ENCODE data around the gene RBMY1A1.
"Not testable (repeated sequence)": the region's sequence is repeated elsewhere in the genome, so short reads cannot be mapped to it uniquely, and the experiment has no call there.

The RBMY1A1 gene

DNA sequence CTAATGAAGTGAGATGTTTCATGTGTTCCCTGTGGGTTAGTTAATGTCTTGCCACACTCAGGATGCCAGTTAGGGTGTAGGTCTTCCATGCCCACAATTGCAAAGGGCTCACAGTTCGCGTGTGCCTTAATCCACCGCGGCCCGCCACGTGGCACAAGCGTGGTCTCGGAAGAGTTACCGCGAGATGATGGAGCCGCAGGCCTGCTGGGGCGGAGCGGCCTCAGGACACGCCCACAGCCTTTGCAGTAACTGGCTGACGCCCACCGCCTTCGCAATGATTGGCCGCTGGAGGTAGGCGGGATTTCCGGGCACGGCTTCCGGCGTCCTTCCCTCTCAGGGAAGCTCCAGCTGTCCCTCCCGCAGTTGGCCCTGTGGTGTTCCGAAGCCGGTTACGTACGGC is at the start of gene RBMY1A1:
RBMY1A1 (plus strand) TSS at position 301 of the 400 bp plus-strand sequence. CDS start 2,013 bp downstream, outside the sequence.
- DNase-seq (ENCODE audit: low spot score), result not testable (repeated sequence)

DNA sequence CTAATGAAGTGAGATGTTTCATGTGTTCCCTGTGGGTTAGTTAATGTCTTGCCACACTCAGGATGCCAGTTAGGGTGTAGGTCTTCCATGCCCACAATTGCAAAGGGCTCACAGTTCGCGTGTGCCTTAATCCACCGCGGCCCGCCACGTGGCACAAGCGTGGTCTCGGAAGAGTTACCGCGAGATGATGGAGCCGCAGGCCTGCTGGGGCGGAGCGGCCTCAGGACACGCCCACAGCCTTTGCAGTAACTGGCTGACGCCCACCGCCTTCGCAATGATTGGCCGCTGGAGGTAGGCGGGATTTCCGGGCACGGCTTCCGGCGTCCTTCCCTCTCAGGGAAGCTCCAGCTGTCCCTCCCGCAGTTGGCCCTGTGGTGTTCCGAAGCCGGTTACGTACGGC is 23.6 kb upstream of the RBMY1A1 start, which contains the start of gene RBMY1B:
RBMY1B (plus strand) TSS at position 301 of the 400 bp plus-strand sequence. CDS start 2,013 bp downstream, outside the sequence.
- DNase-seq (ENCODE audit: low spot score), result not testable (repeated sequence)

DNA sequence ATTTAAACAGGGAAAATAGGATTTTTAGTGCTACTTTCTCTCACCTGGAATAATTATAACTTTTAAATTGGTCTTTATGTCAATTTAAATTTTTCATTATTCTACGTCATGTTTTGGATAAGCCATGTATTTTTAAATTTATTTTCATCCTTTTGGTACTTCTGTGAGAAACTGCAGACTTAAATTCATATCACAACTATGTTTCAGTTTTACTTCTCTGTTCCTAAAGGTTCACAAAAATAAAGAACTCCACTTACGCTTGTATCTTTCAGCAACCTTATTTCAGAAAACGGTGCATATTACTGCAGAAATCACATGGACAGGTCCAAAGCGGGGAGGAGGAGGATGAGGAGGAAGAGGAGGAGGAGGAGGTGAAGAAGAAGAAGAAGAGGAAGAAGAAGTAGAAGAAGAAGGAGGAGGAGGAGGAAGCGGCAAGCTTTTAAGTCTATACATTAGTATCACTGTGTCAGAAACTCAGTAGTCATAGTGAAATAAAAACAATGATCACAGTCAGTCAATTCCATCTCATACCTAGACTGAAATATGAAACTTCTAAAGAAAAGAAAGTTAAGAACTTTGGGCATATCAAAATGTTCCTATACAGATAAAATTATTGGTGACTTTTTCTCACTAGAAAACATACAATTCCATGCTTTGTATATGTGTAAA is 24.8 kb downstream of the RBMY1A1 start:
- DNase-seq (ENCODE audit: low spot score), result not testable (repeated sequence)

DNA sequence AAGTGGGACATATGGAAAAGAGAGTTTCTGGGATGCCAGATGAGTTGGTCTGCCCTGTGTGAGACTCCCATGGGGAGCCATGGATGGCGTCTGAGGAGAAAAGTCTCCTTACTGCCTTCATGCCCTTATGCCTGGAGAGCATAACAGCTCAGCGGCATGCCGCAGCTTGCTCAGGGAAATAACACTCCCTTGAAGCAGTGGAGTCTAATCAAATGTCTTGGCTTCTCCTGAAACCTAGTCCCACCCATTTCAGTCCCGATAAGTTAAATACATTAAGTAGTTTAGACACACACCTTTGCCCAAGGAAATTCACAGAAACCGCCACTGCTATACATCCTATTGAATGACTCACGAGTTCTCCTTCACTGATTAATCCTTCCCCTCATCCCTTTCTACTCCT is 50.8 kb downstream of the RBMY1A1 start:
- no peak for DNase-seq (ENCODE audit: low spot score)

DNA sequence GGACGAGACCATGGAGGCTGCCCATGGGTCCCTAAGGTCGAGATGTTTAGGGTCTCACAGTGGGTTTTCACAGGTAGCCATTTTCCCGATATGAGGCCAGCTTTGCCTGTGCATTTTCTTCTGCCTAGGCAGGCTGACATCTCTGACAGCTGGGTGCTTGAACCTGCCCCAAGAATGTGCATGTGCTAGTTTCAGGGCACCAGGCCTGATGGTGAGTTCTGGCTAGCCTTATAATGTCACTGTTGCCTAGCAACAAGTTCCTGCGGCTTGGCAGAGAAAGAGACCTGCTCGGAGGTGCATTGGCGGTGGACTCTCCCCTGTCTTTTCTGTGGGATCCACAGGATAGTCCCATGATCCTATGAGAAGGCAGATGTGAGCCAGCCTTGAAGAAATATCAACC is 51.8 kb downstream of the RBMY1A1 start:
- DNase-seq (ENCODE audit: low spot score), result not testable (repeated sequence)

DNA sequence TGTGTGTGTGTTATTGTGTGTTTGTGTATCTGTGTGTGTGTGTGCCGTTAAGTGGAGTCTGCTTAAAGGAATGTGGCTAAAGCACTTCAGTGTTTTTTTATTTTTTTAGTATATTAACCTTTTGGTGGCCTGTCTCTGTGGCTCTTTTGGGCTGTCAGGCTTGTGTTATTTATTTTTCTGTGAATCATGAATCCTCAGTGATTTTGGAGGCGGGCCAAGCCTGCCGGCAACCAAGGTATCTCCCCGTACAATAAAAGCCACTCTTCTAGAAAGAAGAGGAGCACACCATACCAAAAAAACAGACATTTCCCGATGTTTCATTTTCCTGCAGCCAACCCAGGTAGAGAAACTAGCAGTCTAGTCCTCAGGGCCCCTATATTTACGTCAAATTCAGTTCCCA is 57.4 kb downstream of the RBMY1A1 start:
- DNase-seq (ENCODE audit: low spot score), result no peak

DNA sequence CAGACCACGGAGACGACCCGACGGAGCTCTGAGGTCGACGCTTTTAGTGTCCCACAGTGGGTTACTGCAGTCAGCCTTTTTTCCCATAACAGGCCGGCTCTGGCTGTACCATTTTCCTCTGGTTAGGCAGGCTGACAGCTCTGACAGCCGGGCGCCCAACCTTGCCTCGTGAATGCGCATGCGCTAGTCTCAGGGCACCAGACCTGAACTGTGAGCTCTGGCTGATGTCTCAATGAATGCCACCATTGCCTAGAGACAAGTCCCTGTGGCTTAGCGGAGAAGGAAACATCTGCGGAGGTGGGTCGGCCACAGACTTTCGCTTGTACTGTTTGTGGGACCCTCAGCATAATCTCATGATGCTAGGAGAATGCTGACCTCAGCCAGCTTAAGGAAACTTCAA is 61.6 kb downstream of the RBMY1A1 start:
- DNase-seq (ENCODE audit: low spot score), result not testable (repeated sequence)

Measured in AG08396 (cell line).